Measurements from ENCODE around the gene OR4E2.
"Not testable (repeated sequence)": the region's sequence is repeated elsewhere in the genome, so short reads cannot be mapped to it uniquely, and the experiment has no call there.

OR4E2 gene, protein sequence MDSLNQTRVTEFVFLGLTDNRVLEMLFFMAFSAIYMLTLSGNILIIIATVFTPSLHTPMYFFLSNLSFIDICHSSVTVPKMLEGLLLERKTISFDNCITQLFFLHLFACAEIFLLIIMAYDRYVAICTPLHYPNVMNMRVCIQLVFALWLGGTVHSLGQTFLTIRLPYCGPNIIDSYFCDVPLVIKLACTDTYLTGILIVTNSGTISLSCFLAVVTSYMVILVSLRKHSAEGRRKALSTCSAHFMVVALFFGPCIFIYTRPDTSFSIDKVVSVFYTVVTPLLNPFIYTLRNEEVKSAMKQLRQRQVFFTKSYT

DNA sequence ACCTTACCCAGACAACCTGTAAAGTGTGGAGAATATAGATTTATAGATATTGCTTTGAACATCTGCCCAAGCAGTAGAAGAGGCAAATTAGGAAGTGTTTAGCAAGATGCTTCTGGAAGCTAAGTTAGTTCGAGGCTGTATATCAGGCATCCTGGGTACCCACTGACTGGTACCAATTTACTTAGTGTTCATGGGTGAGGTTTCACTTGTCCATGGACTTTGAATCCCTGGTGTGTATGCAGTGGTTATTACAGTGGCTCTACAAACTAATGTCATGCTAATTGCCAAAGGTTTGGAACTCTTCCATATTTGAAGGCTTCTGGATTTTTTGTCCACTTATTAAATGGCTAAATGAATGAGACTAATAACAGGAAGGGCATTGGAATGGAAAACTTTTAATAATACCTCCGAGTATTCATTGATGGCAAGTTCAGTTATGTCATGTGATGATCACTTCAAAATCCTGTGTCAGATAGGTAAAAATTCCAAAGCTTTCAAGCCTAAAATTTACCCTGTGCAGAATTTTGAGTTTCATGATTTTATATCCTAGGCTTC lies at the start of gene OR4E2:
TSS of gene OR4E2 (plus strand) at position 505 of the 555 bp plus-strand sequence. CDS start 11,248 bp downstream, outside the sequence.
- DNase-seq: no peak

DNA sequence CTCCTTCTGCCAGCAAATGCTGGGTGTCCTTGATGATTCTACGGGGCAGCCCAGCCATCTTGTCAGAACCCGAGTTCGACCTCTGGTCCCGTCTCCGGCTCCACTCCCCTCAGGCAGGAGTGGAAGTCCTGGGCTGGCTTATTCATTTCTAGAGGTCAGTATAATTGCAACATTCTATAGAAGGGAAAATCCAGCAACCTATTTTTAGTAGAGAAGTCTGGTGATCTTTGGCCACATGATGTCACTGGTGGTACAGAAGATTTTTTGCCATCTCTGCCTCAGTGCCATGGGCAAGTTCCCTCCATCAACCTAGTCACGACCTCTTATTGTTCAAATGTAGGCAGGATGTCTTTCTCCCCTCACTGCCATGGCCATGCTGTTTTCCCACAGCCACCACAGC lies 41.3 kb upstream of the OR4E2 start:
- no peak for DNase-seq

DNA sequence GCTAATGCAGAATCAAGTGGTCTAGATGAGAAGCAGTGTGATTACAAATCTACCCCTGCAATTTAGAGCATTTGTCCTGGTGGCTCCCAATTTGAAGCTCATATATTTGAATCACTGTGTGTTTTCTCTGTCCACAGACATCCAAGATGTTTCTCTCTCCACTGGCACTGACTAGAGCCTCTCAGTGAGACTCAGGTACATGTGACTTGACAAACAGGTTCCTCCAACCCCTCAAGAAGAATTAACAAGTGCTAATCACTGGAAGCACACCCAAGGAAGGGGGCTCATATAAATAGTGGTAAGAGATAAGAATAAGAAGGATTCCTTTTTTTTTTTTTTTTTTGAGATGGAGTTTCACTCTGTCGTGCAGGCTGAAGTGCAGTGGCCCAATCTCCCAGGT lies 39.4 kb upstream of the OR4E2 start:
- DNase-seq: no peak

DNA sequence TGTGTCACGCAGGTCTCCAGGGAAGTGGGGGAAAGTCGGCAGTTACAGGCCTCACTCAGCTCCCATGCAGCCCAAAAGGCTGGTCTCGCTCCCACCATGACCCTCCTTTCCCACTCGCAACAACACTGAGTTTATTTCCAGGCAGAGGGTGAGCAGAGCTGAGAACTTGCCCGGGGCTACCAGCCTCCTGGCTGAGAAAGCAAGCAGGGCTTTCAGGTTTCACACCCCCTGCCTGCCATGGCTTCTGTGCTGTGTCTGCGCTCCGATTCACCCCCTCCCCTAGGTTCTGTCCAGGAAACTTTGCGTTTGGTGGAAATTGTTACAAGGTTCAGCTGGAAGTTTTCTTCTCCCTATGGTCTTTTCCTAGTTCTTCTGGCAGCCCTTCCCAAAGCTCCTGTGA lies 36.0 kb upstream of the OR4E2 start:
- DNase-seq: no peak

DNA sequence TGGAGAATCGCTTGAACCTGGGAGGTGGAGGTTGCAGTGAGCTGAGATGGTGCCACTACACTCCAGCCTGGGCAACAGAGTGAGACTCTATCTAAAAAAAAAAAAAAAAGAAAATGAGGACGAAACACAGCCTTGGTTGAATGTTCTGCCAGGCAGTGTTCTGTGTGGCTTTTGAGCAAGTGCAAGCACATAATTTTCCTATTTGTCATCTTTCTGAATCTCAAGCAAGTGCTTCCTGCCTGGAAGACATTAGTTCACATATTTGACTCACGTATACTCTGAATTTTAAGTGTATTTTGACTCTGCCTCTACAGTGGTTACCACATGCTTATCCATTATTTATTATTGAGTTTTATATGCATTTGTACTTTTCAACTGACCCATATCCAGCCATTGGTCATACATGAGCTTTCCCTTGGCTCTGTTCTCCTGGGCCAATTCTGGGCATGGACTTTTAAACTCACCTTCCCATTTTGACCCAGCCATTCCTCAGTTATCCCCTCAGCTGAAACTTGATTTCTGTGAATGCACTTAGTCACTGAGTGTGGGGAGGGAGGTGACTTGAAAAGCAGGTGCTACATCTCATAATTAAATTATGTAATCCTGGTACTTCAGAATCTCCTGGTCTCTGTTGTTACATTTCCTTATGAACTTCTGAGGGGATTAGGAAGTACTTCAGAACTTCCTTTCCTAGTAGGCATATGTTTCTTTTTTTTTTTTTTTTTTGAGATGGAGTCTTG lies 27.0 kb upstream of the OR4E2 start:
- DNase-seq: no peak

DNA sequence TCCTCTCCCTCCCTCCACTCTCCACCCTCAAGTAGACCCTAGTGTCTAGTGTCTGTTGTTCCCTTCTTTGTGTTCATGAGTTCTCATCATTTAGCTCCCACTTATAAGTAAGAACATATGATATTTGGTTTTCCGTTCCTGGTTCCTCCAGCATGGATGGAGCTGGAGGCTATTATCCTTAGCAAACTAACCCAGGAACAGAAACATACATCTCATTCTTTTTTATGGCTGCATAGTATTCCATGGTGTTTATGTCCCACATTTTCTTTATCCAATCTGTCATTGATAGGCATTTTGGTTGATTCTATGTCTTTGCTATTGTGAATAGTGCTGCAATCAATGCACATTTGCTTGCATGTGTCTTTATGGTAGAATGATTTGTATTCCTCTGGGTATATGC lies 23.1 kb upstream of the OR4E2 start:
- DNase-seq: not testable (repeated sequence)

DNA sequence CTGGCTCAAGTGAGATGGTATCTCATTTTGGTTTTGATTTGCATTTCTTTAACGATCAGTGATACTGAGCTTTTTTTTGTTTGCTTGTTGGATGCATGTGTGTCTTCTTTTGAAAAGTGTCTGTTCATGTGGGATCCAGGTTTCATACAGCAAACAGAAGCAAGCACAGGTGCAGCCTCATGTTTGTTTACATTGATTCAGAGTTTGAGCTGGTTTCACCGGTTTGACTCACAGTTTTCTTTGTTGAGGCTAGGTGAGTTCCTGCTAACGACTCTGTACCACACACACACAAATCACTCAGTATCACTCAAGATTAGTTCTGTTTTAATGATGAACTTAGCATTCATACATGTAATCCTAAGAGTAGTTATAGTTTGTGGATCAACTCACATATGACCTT lies 22.6 kb upstream of the OR4E2 start:
- no peak for DNase-seq

DNA sequence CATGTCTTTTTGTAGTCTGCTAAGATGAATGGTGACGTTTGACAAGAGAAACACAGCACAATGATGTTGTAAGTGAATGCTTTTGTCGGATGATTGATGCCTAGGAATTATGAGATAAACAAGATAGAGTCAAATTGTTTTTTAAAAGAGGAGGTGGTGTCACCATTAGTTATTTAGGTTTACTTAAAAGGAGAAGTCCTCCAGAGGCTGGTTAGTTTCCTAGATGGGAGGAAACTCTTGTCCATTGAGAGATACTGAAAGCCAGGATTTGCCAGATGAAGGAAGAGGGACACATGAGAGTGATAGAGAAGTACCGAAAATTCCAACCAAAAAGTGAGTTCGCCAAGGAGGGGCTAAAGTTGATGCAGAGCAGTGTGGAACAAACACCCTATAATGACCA lies 18.8 kb upstream of the OR4E2 start, which contains the start of gene OR10G2:
TSS of gene OR10G2 (minus strand) at position 101 of the 400 bp plus-strand sequence. CDS start at position 3, 98 bp downstream.
- DNase-seq: no peak

DNA sequence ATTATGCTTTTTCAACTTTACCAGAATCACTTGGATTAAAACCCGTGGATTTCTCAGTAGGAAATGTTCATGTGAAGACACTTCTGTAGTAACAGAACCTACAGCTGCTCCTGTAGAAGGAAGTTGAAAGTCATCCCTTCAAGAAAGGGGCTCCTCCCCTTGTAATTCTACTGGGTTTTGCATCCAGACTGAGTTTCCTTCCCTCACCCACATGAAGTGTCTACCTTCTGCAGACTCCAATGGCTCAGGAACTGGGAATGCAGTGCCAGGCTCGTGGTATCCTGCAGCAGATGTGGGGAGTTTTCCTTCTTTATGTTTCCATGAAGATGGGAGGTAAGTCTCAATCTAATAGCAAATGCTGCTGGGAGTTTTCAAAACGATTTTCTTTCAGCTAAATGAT lies 11.0 kb upstream of the OR4E2 start:
- no peak for DNase-seq

DNA sequence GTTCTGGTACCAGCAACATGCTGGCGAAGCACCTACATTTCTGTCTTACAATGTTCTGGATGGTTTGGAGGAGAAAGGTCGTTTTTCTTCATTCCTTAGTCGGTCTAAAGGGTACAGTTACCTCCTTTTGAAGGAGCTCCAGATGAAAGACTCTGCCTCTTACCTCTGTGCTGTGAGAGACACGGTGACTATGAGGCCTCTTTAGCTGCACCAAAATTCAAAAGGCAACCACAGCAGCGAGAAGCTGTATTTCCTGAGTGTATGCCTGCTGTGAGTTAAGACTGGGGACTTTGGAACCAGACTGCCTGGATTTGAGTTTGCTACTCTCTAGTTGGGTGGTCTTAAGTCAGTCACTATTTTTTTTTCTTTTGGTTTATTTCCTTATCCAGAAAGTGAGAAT lies 10.2 kb upstream of the OR4E2 start:
- no peak for DNase-seq

DNA sequence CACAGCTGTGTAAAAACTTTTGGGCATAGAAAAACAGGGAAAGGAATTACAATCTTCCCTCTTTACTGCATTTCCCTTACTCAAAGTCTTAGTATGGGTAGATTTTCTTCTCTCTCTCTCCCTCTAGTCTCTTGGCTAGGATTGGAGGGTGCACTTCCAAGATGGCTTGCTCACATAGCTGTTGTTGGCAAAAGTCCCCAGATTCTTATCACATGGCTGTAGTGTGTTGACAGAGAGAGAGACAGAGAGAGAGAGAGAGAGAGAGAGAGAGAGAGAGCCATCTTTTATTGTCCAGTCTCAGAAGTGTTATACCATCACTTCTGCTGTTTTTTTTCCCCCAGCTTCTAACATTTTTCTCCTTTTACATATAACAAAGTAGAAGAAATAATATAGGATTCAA lies 6.3 kb upstream of the OR4E2 start:
- no peak for DNase-seq

DNA sequence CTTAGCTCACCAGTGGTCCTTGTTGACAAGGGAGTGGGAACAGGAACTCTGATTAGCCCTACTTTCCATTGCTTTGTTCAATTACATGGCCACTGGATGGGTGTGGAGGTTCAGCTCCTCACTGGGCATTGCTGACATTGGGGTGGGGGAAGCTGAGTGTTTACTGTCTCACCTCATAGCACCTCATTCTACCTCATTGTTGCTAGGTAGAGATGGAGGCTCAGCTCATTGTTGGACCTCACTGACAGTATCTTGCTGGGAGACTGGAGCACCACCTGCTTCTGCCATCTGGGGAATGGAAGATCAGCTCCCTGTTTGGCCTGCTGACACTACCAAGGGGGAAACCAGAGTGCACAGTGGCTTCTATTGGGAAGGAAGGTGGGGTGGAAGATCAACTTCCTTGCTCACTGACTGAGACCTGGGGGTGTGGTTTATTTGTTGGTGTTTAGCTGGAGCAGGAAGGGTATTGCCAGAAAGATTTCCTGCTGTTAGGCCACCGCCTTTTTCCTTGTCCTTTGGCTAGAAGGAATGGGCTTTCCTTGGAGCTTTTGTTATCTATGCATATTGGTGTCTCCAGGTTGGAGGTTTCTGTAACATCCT lies 1.3 kb upstream of the OR4E2 start:
- no peak for DNase-seq

DNA sequence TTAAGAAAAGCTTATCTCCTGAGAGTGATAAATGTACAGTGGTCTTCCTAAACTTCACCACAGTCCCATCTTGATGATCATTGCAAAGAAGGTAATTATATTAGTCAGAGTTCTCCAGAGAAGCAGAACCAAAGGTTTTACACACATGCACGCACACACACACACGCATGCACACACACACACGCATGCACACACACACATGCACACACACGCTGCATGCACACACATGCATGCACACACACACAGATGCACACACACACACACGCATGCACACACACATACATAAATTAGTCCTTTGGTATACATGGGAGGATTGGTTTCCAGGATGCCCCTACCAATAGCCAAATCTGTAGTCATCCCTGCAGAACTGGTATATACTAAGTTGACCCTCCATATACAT lies 580 bp downstream of the OR4E2 start:
- no peak for DNase-seq

DNA sequence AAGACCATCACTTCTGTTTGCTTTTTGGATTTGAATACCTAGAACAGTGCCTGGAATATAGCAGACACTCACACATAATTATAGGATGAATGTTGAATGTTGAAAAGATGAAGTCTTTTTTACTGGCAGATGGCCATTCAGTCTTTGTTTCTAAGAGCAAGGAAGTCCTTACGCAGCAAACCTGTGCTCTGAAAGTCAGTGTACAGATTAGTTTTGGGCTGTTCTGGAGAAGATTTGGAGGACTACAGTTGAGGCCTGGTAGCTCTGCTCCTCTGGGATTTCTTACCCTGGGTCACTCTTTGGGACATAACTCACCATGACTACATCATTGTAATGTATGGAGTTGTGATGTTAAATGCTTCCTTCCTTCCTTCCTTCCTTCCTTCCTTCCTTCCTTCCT lies 3.3 kb downstream of the OR4E2 start:
- DNase-seq: no peak

DNA sequence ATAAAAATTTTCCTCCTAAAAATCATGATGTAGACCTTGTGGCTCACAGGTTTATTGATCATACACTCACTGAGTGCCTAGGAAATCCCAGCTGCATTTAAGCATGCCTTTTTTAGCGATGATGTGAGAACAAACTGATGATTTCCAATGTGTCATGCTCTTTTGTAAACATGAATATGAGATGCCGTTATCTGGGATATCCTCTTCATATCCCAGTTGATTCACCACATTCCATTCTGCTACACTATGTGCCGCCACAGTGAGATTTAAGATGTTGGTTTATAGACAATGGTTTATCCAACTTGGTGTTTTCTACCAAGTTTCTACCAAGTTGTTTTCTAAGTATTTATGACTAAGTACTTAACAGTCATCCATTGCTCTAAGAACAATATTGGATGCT lies 14.7 kb downstream of the OR4E2 start:
- no peak for DNase-seq

DNA sequence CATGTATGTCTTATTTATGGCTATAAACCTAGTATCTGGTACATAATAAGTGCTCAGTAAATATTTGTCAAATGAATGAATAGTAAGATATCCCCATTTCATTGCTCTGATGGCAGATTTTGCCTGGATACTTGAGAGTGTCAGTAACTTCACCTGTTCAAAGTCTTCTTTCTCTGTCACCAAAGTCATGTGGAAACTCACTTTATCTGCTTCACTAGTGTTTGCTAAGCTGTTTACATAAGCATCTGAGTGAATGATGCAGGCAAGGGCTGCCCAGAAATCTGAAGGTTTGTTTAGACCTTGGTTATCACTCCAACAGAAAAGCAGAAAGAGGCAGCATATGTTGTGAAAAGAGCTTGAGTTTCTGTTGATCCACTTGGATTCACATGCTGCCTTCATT lies 15.6 kb downstream of the OR4E2 start:
- DNase-seq: no peak

DNA sequence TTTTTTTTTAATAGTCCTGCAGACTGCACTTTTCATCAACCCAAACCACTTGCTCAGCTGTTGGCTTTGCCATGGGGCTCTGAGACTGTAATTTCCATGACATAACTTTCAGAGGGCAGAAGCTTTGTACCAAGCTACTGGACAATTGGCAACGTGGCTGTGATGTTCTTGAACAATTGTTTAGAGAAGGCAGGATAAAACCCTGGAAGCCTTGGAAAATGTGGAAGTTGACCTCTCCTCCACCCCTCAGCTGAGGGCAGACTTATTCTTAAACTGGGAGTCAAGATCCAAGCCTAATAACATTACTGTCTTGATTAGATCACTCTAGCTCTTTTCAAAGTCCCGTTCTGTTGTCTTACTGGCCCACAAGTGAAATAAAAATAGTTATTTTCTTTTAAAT lies 17.7 kb downstream of the OR4E2 start:
- DNase-seq: no peak

DNA sequence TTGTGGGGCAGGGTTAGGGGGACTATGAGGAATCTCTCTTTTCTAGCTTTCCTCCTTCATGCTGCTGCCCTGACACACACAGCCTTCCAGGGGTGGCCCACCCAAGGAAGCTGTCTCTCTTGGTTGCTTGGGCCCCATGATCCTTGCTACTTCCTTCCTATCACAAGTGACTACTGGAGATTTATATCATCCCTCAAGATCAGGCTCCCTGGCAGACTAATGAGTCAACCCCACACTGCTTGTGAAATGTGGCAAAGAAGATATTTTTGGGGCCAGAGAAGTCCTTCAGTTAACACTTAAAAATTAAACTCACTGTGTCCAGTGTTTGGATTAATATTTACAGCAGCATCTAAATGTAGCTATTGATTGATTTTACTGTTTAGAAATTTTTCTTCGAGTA lies 18.5 kb downstream of the OR4E2 start:
- DNase-seq: no peak

DNA sequence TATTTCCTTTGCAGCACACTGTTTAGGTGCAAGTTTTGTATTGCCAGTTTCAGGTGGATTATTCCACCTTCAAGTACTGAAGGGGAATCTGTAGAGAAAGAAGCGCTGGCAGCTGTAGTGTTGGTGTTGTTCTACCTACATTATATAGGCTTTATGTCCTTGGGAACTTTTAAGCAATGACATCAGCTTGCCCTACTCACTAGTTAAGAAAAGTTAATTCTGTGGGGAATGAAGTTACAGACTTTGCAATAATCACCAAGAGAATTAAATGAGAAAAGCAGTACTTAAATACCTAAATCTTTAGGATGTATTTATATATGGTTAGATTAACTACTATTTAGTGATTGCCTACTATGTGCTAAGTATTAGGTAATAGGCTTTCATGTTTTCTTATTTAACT lies 20.1 kb downstream of the OR4E2 start, which contains the start of gene OR4E1:
TSS of gene OR4E1 (minus strand) at position 101 of the 400 bp plus-strand sequence. CDS start 2,883 bp downstream, outside the sequence.
- DNase-seq: no peak

DNA sequence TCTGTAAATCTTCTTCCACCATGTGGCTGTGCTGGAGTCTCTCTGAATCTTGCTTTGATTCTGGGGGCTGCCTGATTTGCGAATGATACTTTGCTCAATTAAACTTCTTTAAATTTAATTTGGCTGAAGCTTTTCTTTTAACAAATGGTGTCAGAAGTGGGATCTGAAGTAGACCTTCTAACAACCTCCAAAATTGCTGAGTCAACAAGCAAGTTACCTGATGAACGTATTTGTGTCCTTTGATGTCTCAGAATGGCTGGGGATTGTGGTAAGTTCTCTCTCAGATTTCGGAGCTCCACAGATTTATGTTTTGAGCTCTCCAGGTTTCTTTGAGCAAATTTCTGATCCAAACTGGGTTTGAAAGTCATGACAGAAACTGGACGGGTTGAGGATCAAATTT lies 21.9 kb downstream of the OR4E2 start:
- DNase-seq: no peak

DNA sequence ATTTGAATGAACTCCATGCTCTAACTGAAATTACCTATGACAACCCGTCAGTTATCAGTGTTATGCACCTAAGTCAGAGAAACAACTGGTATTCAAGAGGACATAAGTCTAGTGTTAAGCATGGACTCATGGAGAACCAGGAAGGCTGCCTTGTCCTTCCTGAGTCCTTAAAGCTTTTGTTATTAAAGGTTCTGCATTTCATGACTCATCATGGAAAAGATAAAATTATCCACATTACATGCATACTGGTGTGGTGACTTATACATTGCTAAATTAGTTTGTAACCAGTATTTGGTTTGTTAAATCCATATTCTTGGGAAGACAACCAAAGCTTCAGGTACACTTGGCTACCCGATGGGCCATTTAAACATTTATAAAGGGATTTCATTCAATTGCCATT lies 26.4 kb downstream of the OR4E2 start:
- no peak for DNase-seq

DNA sequence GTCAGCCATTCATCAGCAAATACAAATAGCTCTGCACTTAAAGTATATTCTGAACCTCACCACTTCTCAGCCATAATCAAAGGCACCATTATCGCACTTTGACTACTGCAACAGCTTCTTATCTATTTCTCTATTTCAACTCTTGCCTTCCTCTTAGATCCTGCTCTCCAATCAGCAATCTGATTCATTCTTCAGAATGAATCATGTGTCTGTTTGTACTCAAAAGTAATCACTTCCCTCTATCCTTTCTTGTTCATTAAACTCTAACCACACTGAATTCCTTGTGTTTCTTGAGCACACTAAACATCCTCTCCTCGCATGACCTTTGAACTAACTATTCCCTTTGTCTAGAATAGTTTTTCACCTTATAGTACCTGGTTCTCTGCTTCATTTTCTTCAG lies 32.8 kb downstream of the OR4E2 start:
- DNase-seq: no peak

DNA sequence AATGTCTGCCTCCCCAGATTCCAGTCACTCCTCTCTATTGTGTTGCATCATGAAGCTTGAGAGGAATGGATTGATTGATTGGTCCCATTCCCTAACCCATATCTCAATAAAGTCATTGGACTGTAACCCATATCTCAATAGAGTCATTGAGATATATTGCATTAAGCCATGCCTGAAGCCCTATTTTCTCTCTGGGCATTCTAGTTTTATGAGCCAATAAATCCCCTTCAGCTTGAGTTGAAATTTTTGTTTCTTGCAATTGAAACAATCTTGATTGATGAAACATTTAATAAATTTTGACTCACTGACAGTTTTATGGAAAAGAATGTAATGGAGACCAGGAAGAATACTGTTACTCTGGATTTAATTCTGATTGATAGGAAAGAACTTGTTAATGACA lies 40.8 kb downstream of the OR4E2 start:
- no peak for DNase-seq

DNA sequence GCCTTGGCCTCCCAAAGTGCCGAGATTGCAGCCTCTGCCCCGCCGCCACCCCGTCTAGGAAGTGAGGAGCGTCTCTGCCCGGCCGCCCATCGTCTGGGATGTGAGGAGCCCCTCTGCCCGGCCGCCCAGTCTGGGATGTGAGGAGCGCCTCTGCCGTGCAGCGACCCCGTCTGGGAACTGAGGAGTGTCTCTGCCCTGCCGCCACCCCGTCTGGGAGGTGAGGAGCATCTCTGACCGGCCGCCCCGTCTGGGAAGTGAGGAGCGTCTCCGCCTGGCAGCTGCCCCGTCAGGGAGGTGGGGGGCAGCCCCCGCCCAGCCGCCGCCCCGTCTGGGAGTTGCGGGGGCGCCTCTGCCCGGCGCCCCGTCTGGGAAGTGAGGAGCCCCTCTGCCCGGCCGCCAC lies 44.0 kb downstream of the OR4E2 start:
- not testable (repeated sequence) for DNase-seq
